NCI-H1694 treated with DMSO at 0.1 percent for 48 hours (cell line): ENCODE measurements around the gene EFEMP2.

Source experiments
- DNase-seq: peaks from one replicate; lab custom pipeline; 2025; lab: John Stamatoyannopoulos, UW

Gene EFEMP2

DNA sequence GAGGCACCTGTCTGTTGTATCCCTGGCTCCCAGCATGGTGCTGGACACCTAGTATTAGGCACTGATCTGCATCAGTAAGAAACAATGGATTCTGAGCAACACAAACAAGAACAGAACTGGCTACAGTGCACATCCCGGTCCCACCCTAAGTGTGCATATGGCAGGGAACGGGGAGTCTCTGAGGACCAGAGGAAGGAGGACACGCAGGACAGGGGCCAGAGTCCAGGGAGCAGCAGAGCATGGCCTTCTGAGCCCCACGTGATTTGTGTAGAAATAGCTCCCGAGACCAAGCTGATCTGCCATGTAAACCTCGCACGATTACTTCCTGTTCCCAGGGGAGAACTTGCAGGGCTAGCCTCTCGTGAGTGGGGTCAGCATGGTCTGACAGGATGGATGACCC, 51.5 kb downstream of the EFEMP2 start:
- no peak for DNase-seq

DNA sequence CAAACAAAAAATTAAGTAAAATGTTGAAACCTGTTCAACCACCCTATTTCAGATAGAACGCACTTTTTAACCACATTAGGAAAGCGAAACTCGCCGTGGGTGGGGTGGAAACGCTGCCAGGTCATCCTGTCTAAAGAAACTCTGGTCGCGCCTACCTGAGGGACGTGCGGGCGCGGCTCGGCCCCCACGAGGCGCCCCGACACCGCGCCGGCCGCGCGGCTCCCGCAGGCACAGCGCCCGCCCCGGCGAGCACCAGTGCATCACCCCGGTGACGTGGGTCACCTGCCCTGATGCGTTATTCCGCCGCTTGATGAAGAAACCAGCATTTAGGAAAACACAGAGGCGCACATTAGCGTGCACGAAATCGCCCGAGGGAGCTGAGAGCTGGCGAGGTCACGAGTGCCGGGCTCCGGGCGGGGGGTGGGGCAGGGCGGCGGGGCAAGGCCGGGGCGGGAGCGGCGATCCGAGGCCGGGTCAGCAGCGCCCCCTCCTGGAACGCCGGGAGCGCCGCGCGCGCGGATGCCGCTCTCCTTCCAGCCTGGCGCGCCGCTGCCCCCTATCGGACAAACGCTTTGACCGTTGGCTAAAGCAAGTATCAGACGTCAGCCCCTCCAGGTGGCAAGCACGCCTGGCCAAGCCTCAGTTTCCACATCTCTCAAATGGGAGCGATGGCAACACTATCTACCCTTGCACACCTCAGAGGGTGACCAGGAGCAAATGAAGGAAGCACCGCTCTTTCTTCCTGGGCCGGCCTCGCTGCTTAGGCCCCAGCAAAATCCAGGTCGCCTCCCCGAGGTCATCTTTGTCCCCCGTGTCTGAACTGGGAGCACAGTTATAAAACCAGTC, 54.5 kb downstream of the EFEMP2 start:
- DNase-seq: peak; percentile 57

DNA sequence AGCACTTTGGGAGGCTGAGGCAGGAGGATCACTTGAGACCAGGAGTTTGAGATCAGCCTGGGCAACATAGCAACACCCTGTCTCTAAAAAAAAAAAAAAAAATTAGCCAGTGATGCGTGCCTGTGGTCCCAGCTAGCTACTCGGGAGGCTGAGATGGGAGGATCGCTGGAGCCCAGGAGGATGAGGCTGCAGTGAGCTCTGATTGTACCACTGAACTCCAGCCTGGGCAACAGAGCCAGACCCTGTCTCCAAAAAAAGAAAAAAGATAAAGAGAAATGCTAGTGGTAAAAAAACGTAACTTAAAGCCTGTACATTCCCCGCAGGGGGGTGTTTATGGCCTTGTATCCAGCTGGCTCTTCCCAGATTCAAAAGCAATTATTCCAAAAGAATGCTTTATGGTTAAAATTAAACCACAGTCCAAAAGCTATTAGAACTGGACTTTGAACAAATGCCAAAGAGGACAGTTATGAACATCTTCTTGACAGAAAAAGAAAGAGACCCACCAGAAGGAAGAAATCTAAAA, 55.2 kb downstream of the EFEMP2 start:
- DNase-seq: no peak

DNA sequence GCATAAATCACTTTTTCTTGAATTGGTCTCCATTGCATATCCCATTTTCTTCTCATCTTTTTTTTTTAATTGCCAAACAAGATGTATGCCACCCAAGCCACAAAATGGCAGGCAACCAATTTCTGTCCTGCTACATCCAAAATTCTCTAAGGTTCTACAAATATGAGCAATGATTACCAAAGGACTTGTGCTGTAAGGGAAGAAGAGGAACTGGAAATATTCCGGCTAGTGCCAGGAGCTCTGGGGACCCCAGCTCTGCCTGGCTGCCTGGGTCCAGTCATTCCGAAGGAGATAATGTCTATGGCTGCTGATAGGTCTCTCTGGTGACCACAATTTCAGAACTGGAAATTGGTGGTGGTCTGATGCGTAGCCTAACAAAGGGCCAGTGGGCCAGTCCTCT, 55.9 kb downstream of the EFEMP2 start:
- DNase-seq: no peak
